PFSK-1 (cell line): Measurements from ENCODE around the gene CAB39.

ENCODE experiments used
- FOXP2 ChIP-seq: optimal IDR thresholded peaks from 2 replicates; pipeline ENCODE3; 2011; ENCODE audit warnings: borderline replicate concordance, control low read depth, inconsistent platforms; ENCODE audit not compliant: insufficient read depth; ENCODE audit errors: extremely low read length, extremely low read depth
- POLR2AphosphoS5 ChIP-seq: IDR thresholded peaks from 2 replicates; pipeline ENCODE4 v1.6.1; 2012; ENCODE audit warnings: low read depth, mild to moderate bottlenecking, control low read depth, low read length, moderate library complexity
- REST ChIP-seq, 2 experiments: IDR thresholded peaks; 2 replicates each; pipeline versions ENCODE4 v1.6.1 to v1.8.0; 2011 to 2012; ENCODE audit warnings: low read depth in 2 of 2, low read length in 2 of 2, control low read depth in 1 of 2, inconsistent platforms in 1 of 2, mild to moderate bottlenecking in 1 of 2, moderate library complexity in 1 of 2; ENCODE audit not compliant: insufficient read depth in 1 of 2
- SIN3A ChIP-seq: IDR thresholded peaks from 2 replicates; pipeline ENCODE4 v1.6.1; 2012; ENCODE audit warnings: mild to moderate bottlenecking, low read length, moderate library complexity, borderline replicate concordance; ENCODE audit not compliant: insufficient read depth
- TAF1 ChIP-seq: IDR thresholded peaks from 2 replicates; pipeline ENCODE4 v1.6.1; 2012; ENCODE audit warnings: low read length, control low read depth, borderline replicate concordance; ENCODE audit not compliant: insufficient read depth

- TF ChIP-seq POLR2AphosphoS5 (no peak), SIN3A (no peak), REST (IDR thresholded peaks at IDR 0.05; ENCODE audit: insufficient read depth in 1 of 2, low read depth in 2 of 2, low read length in 2 of 2) (no peak), FOXP2 (no peak), TAF1 (no peak)
Observed at GRCh38 chr2:230865766-230866755, 153.4 kb downstream of the CAB39 start.
